Prostate gland (tissue), 2 donors: ENCODE data around the gene CPSF7.

Source experiments
- POLR2A ChIP-seq: fragments of 450-650 bp; IDR thresholded peaks from one replicate; pipeline ENCODE4 v1.6.1; 2016; ENCODE audit warnings: antibody characterized with exemption, mild to moderate bottlenecking
- POLR2AphosphoS5 ChIP-seq: sonication (generic); formaldehyde crosslinking; IDR thresholded peaks from one replicate; pipeline ENCODE4 v1.6.1; 2017; ENCODE audit warnings: antibody characterized with exemption
- TF ChIP-seq, protein P1 (sequence below), 4 experiments: fragments of 200-600 bp in 2 of 4; fragments of 450-650 bp in 2 of 4; sonication (generic) in 2 of 4; IDR thresholded peaks; 1 replicate in 3 of 4; 2 replicates in 1 of 4; pipeline ENCODE4 v1.5.1; 2016 to 2019; ENCODE audit warnings: antibody characterized with exemption in 4 of 4, mild to moderate bottlenecking in 2 of 4, moderate library complexity in 2 of 4

DNA sequence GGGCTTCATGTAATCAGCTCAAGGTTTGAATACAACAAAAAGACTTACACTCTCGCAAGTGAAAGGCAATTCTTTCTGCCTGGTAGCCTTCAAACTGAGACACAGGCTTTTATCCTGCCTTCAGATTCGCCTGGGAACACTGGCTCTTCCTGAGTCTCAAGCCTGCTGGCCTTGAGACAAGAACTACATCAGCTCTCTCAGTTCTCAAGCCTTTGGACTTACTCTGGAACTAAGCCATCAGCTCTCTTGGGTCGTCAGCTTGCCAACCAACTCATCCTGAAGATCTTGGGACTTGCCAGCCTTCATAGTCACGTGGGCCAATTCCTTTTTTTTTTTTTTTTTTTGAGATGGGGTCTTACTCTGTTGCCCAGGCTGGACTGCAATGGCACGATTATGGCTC is 43.1 kb upstream of the CPSF7 start:
- TF ChIP-seq, protein P1, sequence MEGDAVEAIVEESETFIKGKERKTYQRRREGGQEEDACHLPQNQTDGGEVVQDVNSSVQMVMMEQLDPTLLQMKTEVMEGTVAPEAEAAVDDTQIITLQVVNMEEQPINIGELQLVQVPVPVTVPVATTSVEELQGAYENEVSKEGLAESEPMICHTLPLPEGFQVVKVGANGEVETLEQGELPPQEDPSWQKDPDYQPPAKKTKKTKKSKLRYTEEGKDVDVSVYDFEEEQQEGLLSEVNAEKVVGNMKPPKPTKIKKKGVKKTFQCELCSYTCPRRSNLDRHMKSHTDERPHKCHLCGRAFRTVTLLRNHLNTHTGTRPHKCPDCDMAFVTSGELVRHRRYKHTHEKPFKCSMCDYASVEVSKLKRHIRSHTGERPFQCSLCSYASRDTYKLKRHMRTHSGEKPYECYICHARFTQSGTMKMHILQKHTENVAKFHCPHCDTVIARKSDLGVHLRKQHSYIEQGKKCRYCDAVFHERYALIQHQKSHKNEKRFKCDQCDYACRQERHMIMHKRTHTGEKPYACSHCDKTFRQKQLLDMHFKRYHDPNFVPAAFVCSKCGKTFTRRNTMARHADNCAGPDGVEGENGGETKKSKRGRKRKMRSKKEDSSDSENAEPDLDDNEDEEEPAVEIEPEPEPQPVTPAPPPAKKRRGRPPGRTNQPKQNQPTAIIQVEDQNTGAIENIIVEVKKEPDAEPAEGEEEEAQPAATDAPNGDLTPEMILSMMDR (IDR thresholded peaks at IDR 0.05): no peak
- TF ChIP-seq POLR2AphosphoS5 (peak; percentile 45), POLR2A (no peak)
